Measurements from ENCODE around the gene ITGB3BP. TPM values are rescaled to one million over a fixed set of nuclear protein-coding genes. Genes with fewer than 3 reads are reported as not detected.
"Not testable (repeated sequence)": the region's sequence is repeated elsewhere in the genome, so short reads cannot be mapped to it uniquely, and the experiment has no call there.

Gene ITGB3BP
- total and polyA plus RNA-seq, 9 donors: 24.4 to 36.2 (median 27.9) TPM

- not testable (repeated sequence) for H3K4me3 ChIP-seq (ENCODE audit: low read length); H3K36me3 ChIP-seq (ENCODE audit: control insufficient read depth, insufficient read depth, low read length); H3K9me3 ChIP-seq (replicated peaks; ENCODE audit: control insufficient read depth, low read depth, low read length); H3K4me1 ChIP-seq (ENCODE audit: control insufficient read depth, insufficient read depth, low read length); DNase-seq; H3K27me3 ChIP-seq (ENCODE audit: control insufficient read depth, insufficient read depth, low read length); H3K27ac ChIP-seq (ENCODE audit: low read length)
- WGBS (ENCODE audit: insufficient coverage): no CpG with 5 or more reads among the region's 5 CpGs
Measured at GRCh38 chr1:63468683-63469082, 54.3 kb downstream of the ITGB3BP start.

DNA sequence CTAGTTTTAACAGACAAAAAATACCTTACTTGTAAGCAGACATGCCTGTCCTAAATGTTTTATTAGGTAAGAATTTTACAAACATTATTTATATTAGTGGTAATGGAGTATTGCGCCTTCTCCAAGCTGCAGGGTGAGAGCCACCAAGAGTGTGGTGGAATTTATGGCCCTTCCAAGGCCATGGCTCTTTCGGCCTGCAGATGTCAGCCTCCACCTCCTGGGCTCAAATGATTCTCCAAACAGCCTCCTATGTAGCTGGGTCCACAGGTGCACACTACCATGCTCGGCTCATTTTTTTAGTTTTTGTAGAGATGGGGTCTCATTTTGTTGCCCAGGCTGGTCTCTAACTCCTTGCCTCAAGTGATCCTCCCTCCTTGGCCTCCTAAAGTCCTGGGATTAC is 56.3 kb downstream of the ITGB3BP start:
- no CpG with 5 or more reads among the region's 3 CpGs for WGBS (ENCODE audit: insufficient coverage)

DNA sequence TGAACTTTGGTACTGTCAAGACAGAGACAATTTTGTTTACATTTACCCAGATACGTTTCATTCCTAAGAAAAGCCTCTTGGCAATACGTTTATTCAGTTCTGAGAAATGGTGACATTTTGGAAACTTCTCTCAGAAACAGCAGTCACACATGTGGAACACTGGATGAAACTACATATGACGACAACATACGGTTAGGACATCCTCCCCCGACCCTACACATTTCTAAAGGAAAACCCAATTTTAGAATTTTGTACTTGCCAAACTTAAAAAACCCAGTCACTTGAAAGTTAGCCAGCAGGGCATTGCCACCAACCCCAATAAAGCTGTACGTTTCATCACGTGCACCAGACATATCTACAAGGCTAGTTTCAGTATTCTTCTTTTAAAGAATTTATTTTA is 56.8 kb downstream of the ITGB3BP start:
- Histone ChIP-seq H3K4me1 (ENCODE audit: control insufficient read depth, insufficient read depth, low read length) (no peaks in the 10 kb centered on the region), H3K4me3 (ENCODE audit: low read length) (no peak overlapping the region), H3K27me3 (ENCODE audit: control insufficient read depth, insufficient read depth, low read length) (no peaks in the 10 kb centered on the region), H3K36me3 (ENCODE audit: control insufficient read depth, insufficient read depth, low read length) (no peaks in the 10 kb centered on the region), H3K9me3 (replicated peaks; ENCODE audit: control insufficient read depth, low read depth, low read length) (peaks cover 5% of the 10 kb centered on the region), H3K27ac (ENCODE audit: low read length) (no peak overlapping the region)
- 81% methylated on average over 4 of the region's 7 CpGs for WGBS (ENCODE audit: insufficient coverage)
- DNase-seq: no peak

More for the DNA sequence above, 56.3 kb downstream of the ITGB3BP start:
- Histone ChIP-seq H3K36me3 (ENCODE audit: control insufficient read depth, insufficient read depth, low read length) (no peaks in the 10 kb centered on the region), H3K4me3 (ENCODE audit: low read length) (no peak overlapping the region), H3K9me3 (replicated peaks; ENCODE audit: control insufficient read depth, low read depth, low read length) (peaks cover under 1% of the 10 kb centered on the region), H3K27ac (ENCODE audit: low read length) (no peak overlapping the region), H3K27me3 (ENCODE audit: control insufficient read depth, insufficient read depth, low read length) (no peaks in the 10 kb centered on the region), H3K4me1 (ENCODE audit: control insufficient read depth, insufficient read depth, low read length) (no peaks in the 10 kb centered on the region)
- DNase-seq: no peak

GRCh38 chr1:63463248-63463647 is 59.8 kb downstream of the ITGB3BP start:
- DNase-seq: no peak
- Histone ChIP-seq H3K4me1 (ENCODE audit: control insufficient read depth, insufficient read depth, low read length) (no peaks in the 10 kb centered on the region), H3K36me3 (ENCODE audit: control insufficient read depth, insufficient read depth, low read length) (no peaks in the 10 kb centered on the region), H3K27ac (ENCODE audit: low read length) (no peak overlapping the region), H3K27me3 (ENCODE audit: control insufficient read depth, insufficient read depth, low read length) (no peaks in the 10 kb centered on the region), H3K4me3 (ENCODE audit: low read length) (no peak overlapping the region), H3K9me3 (replicated peaks; ENCODE audit: control insufficient read depth, low read depth, low read length) (peaks cover 5% of the 10 kb centered on the region)
- WGBS (ENCODE audit: insufficient coverage): no CpG with 5 or more reads among the region's 3 CpGs

- Histone ChIP-seq H3K36me3 (ENCODE audit: control insufficient read depth, insufficient read depth, low read length) (no peaks in the 10 kb centered on the region), H3K27ac (ENCODE audit: low read length) (no peak overlapping the region), H3K4me3 (ENCODE audit: low read length) (no peak overlapping the region), H3K4me1 (ENCODE audit: control insufficient read depth, insufficient read depth, low read length) (no peaks in the 10 kb centered on the region), H3K27me3 (ENCODE audit: control insufficient read depth, insufficient read depth, low read length) (no peaks in the 10 kb centered on the region), H3K9me3 (replicated peaks; ENCODE audit: control insufficient read depth, low read depth, low read length) (peaks cover 5% of the 10 kb centered on the region)
- DNase-seq: no peak
- WGBS (ENCODE audit: insufficient coverage): no CpG with 5 or more reads among the region's 1 CpG
Measured at GRCh38 chr1:63461661-63462230, 61.3 kb downstream of the ITGB3BP start.

DNA sequence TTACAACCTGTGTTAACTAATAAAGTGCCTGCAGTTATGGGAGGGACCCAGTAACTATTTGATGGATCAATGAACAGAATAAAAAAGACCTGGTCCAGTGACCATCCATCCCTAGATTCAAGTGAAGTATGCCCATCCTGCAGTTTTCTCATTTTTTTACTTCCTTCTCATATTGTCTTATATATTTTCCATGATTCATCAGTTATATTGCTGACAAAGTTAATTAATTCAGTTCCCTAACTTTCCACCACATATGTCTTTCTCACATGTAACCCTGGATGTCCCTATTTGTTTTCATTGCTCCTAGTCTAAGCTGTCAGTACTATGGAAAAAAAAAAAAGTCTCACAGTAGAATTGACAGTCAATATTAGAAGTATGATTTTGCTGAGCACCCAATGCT is 64.3 kb downstream of the ITGB3BP start:
- no peak overlapping the region for H3K4me3 ChIP-seq (ENCODE audit: low read length)
- DNase-seq: no peak
- no peaks in the 10 kb centered on the region for H3K36me3 ChIP-seq (ENCODE audit: control insufficient read depth, insufficient read depth, low read length)
- no peaks in the 10 kb centered on the region for H3K27me3 ChIP-seq (ENCODE audit: control insufficient read depth, insufficient read depth, low read length)
- H3K4me1 ChIP-seq (ENCODE audit: control insufficient read depth, insufficient read depth, low read length): no peaks in the 10 kb centered on the region
- H3K27ac ChIP-seq (ENCODE audit: low read length): no peak overlapping the region
- H3K9me3 ChIP-seq (replicated peaks; ENCODE audit: control insufficient read depth, low read depth, low read length): peaks cover 5% of the 10 kb centered on the region

GRCh38 chr1:63454269-63454668 is 68.8 kb downstream of the ITGB3BP start:
- H3K27me3 ChIP-seq (ENCODE audit: control insufficient read depth, insufficient read depth, low read length): no peaks in the 10 kb centered on the region
- H3K27ac ChIP-seq (ENCODE audit: low read length): no peak overlapping the region
- H3K36me3 ChIP-seq (ENCODE audit: control insufficient read depth, insufficient read depth, low read length): no peaks in the 10 kb centered on the region
- H3K4me1 ChIP-seq (ENCODE audit: control insufficient read depth, insufficient read depth, low read length): no peaks in the 10 kb centered on the region
- peak; percentile 29 for DNase-seq
- no peaks in the 10 kb centered on the region for H3K9me3 ChIP-seq (replicated peaks; ENCODE audit: control insufficient read depth, low read depth, low read length)
- no peak overlapping the region for H3K4me3 ChIP-seq (ENCODE audit: low read length)

- DNase-seq: no peak
- Histone ChIP-seq H3K27me3 (ENCODE audit: control insufficient read depth, insufficient read depth, low read length) (no peaks in the 10 kb centered on the region), H3K4me3 (ENCODE audit: low read length) (no peak overlapping the region), H3K9me3 (replicated peaks; ENCODE audit: control insufficient read depth, low read depth, low read length) (no peaks in the 10 kb centered on the region), H3K4me1 (ENCODE audit: control insufficient read depth, insufficient read depth, low read length) (no peaks in the 10 kb centered on the region), H3K36me3 (ENCODE audit: control insufficient read depth, insufficient read depth, low read length) (no peaks in the 10 kb centered on the region), H3K27ac (ENCODE audit: low read length) (no peak overlapping the region)
- no CpG with 5 or more reads among the region's 2 CpGs for WGBS (ENCODE audit: insufficient coverage)
Measured at GRCh38 chr1:63453232-63453631, 69.8 kb downstream of the ITGB3BP start.

DNA sequence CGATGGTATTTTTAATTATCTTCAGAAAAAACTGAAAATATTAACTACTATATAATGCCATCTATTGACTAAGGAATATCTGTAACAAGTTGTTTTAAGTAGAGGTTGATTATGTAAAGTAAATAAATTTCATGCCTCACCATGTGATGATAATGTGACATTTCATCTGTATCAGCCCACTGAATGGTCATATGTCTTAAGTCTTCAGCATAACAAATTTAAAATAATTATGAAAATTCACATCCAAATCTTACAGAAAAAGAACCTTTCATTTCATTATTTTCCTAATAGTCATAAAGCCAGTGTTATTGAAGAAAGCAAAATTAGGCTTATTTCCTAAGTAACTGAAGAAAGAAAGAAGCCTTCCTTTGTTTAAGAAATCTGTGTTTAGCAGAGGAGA is 72.6 kb downstream of the ITGB3BP start:
- Histone ChIP-seq H3K27ac (ENCODE audit: low read length) (no peak overlapping the region), H3K9me3 (replicated peaks; ENCODE audit: control insufficient read depth, low read depth, low read length) (no peaks in the 10 kb centered on the region), H3K4me3 (ENCODE audit: low read length) (no peak overlapping the region), H3K4me1 (ENCODE audit: control insufficient read depth, insufficient read depth, low read length) (no peaks in the 10 kb centered on the region), H3K27me3 (ENCODE audit: control insufficient read depth, insufficient read depth, low read length) (no peaks in the 10 kb centered on the region), H3K36me3 (ENCODE audit: control insufficient read depth, insufficient read depth, low read length) (no peaks in the 10 kb centered on the region)
- no peak for DNase-seq
- WGBS (ENCODE audit: insufficient coverage): no CpG with 5 or more reads among the region's 1 CpG

GRCh38 chr1:63448731-63449246 is 74.2 kb downstream of the ITGB3BP start:
- Histone ChIP-seq H3K36me3 (ENCODE audit: control insufficient read depth, insufficient read depth, low read length) (no peaks in the 10 kb centered on the region), H3K4me3 (ENCODE audit: low read length) (no peak overlapping the region), H3K27ac (ENCODE audit: low read length) (no peak overlapping the region), H3K27me3 (ENCODE audit: control insufficient read depth, insufficient read depth, low read length) (no peaks in the 10 kb centered on the region), H3K4me1 (ENCODE audit: control insufficient read depth, insufficient read depth, low read length) (no peaks in the 10 kb centered on the region), H3K9me3 (replicated peaks; ENCODE audit: control insufficient read depth, low read depth, low read length) (no peaks in the 10 kb centered on the region)
- no peak for DNase-seq
- WGBS (ENCODE audit: insufficient coverage): no CpG with 5 or more reads among the region's 3 CpGs

DNA sequence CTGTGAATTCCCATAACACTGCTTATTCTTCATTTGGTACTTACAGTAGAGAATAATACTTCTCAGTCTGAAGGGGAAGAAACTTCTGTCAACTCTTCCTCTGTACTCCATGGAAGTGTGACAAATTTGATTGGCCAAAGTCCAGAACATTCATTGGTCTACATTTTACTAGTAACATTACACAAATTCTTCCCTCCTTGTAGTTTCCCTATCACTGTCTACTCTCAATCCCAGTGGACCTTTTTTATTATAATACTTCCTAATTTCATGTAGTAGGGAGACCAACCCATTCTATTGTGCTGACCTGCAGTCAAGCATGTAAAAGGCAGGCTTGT is 80.9 kb downstream of the ITGB3BP start:
- Histone ChIP-seq H3K27ac (ENCODE audit: low read length) (no peak overlapping the region), H3K4me3 (ENCODE audit: low read length) (no peak overlapping the region), H3K4me1 (ENCODE audit: control insufficient read depth, insufficient read depth, low read length) (peaks cover 2% of the 10 kb centered on the region), H3K27me3 (ENCODE audit: control insufficient read depth, insufficient read depth, low read length) (no peaks in the 10 kb centered on the region), H3K36me3 (ENCODE audit: control insufficient read depth, insufficient read depth, low read length) (no peaks in the 10 kb centered on the region), H3K9me3 (replicated peaks; ENCODE audit: control insufficient read depth, low read depth, low read length) (no peaks in the 10 kb centered on the region)
- DNase-seq: peak; percentile 32

Measured in muscle of leg (tissue), 11 donors.